Panc1 (cell line): ENCODE measurements around the gene PRR19.
A peak's percentile ranks its signal among the peaks of the same experiment; 100 is the strongest.

ENCODE experiments used
- POLR2AphosphoS5 ChIP-seq: IDR thresholded peaks from 2 replicates; pipeline ENCODE4 v1.6.1; 2012; ENCODE audit warnings: mild to moderate bottlenecking, low read depth, low read length, moderate library complexity
- SIN3A ChIP-seq: IDR thresholded peaks from 2 replicates; pipeline ENCODE4 v1.6.1; 2012; ENCODE audit warnings: low read depth, mild to moderate bottlenecking, low read length, moderate library complexity, borderline replicate concordance; ENCODE audit not compliant: insufficient read depth
- TF ChIP-seq, protein P1 (sequence below): fragments of 450-650 bp; IDR thresholded peaks from 2 replicates; pipeline ENCODE4 v1.5.1; 2017; ENCODE audit warnings: mild to moderate bottlenecking
- TF ChIP-seq, protein P2 (sequence below), 2 experiments: IDR thresholded peaks; 2 replicates each; pipeline ENCODE4 v1.6.1; 2011 to 2012; ENCODE audit warnings: low read depth in 2 of 2, control low read depth in 1 of 2, low read length in 1 of 2, mild to moderate bottlenecking in 1 of 2, moderate library complexity in 1 of 2; ENCODE audit not compliant: insufficient read depth in 1 of 2

DNA sequence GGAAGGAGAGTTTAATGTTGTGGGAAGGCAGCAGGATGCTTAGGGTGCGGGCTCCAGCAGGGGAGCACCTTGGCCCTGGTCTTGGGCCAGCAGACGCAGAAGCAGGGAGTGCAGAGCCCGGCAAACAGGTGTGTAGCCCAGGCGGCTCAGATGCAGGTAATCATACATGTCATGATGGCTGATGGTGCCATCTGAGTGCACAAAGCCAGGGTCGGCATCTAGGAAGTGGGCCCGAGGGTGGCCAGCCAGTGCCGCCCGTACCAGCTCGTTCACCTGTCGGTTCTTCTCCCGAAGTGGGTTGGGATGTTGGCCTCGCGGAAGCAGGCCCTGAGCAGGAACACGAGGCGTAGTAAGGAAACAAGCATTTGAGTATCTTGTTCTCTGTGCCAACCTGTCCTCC is 4.9 kb upstream of the PRR19 start:
- TF ChIP-seq, protein P1, sequence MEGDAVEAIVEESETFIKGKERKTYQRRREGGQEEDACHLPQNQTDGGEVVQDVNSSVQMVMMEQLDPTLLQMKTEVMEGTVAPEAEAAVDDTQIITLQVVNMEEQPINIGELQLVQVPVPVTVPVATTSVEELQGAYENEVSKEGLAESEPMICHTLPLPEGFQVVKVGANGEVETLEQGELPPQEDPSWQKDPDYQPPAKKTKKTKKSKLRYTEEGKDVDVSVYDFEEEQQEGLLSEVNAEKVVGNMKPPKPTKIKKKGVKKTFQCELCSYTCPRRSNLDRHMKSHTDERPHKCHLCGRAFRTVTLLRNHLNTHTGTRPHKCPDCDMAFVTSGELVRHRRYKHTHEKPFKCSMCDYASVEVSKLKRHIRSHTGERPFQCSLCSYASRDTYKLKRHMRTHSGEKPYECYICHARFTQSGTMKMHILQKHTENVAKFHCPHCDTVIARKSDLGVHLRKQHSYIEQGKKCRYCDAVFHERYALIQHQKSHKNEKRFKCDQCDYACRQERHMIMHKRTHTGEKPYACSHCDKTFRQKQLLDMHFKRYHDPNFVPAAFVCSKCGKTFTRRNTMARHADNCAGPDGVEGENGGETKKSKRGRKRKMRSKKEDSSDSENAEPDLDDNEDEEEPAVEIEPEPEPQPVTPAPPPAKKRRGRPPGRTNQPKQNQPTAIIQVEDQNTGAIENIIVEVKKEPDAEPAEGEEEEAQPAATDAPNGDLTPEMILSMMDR, result no peak
- TF ChIP-seq POLR2AphosphoS5 (0 out of 2 replicates have a peak, but pooled peaks have one; percentile 7), SIN3A (no peak)
- TF ChIP-seq, protein P2, sequence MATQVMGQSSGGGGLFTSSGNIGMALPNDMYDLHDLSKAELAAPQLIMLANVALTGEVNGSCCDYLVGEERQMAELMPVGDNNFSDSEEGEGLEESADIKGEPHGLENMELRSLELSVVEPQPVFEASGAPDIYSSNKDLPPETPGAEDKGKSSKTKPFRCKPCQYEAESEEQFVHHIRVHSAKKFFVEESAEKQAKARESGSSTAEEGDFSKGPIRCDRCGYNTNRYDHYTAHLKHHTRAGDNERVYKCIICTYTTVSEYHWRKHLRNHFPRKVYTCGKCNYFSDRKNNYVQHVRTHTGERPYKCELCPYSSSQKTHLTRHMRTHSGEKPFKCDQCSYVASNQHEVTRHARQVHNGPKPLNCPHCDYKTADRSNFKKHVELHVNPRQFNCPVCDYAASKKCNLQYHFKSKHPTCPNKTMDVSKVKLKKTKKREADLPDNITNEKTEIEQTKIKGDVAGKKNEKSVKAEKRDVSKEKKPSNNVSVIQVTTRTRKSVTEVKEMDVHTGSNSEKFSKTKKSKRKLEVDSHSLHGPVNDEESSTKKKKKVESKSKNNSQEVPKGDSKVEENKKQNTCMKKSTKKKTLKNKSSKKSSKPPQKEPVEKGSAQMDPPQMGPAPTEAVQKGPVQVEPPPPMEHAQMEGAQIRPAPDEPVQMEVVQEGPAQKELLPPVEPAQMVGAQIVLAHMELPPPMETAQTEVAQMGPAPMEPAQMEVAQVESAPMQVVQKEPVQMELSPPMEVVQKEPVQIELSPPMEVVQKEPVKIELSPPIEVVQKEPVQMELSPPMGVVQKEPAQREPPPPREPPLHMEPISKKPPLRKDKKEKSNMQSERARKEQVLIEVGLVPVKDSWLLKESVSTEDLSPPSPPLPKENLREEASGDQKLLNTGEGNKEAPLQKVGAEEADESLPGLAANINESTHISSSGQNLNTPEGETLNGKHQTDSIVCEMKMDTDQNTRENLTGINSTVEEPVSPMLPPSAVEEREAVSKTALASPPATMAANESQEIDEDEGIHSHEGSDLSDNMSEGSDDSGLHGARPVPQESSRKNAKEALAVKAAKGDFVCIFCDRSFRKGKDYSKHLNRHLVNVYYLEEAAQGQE (IDR thresholded peaks at IDR 0.05; ENCODE audit: insufficient read depth in 1 of 2, low read depth in 2 of 2, low read length in 1 of 2), result no peak
